HUES64 (cell line): ENCODE measurements around the gene DMRTA2.
A peak's percentile ranks its signal among the peaks of the same experiment; 100 is the strongest.

Source experiments
- H3K27ac ChIP-seq: 2 replicates; pipeline ENCODE4 v1.7.0; 2013; ENCODE audit warnings: low read depth, low read length, inconsistent platforms
- H3K27me3 ChIP-seq: 2 replicates; pipeline ENCODE4 v1.6.1; 2013; ENCODE audit warnings: mild to moderate bottlenecking, low read length; ENCODE audit not compliant: insufficient read depth
- H3K36me3 ChIP-seq: 2 replicates; pipeline ENCODE4 v1.6.1; 2013; ENCODE audit warnings: mild to moderate bottlenecking, low read length; ENCODE audit not compliant: insufficient read depth
- H3K4me1 ChIP-seq: 2 replicates; pipeline ENCODE4 v1.6.1; 2013; ENCODE audit warnings: mild to moderate bottlenecking, low read length, moderate library complexity; ENCODE audit not compliant: insufficient read depth
- H3K4me3 ChIP-seq: 2 replicates; pipeline ENCODE4 v1.5.1; 2013; ENCODE audit warnings: mild to moderate bottlenecking, low read length, moderate library complexity
- H3K9ac ChIP-seq: 2 replicates; pipeline ENCODE4 v1.6.1; 2013; ENCODE audit warnings: mild to moderate bottlenecking, low read depth, low read length
- H3K9me3 ChIP-seq: 2 replicates; pipeline ENCODE4 v1.6.1; 2013; ENCODE audit warnings: low read depth, low read length; ENCODE audit not compliant: insufficient read depth
- WGBS: fragments of 150-250, 120-280 bp; methylation state at CpG from one replicate; pipeline ENCODE4 v1.1.7; 2013; ENCODE audit warnings: missing lambda C conversion rate; 5-methylcytosine and 5-hydroxymethylcytosine counted together

DMRTA2 gene

GRCh38 chr1:50436489-50436888, 13.2 kb upstream of the DMRTA2 start:
- peaks cover 35% of the 10 kb centered on the region for H3K27me3 ChIP-seq
- H3K36me3 ChIP-seq, result peaks cover 13% of the 10 kb centered on the region
- no peaks in the 10 kb centered on the region for H3K4me1 ChIP-seq
- H3K9me3 ChIP-seq, result no peaks in the 10 kb centered on the region
- H3K27ac ChIP-seq, result no peak overlapping the region
- no peak overlapping the region for H3K9ac ChIP-seq
- WGBS, result 93% methylated on average over 6 of the region's 6 CpGs
- no peak overlapping the region for H3K4me3 ChIP-seq

DNA sequence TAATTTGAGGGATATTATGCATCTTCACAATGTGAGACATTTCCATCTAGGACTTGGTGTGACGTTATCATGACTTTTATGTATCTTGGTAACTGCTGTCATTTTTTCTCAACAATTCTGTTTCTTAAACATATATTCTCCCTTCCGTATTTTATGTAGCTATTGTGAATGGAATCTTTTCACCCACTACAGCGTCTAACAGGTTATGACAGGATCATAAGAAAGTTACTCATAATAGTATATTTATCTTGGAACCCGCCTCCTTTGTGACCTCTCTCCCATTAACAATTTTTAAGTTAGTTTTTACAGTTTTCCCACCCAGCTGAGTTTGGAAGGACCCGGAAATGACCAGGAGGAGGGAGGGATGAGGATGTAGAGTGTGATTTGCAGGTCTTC, 6.8 kb upstream of the DMRTA2 start:
- WGBS, result 0% methylated on average over 1 of the region's 5 CpGs
- Histone ChIP-seq H3K9ac (no peak overlapping the region), H3K9me3 (no peaks in the 10 kb centered on the region), H3K4me1 (peaks cover 7% of the 10 kb centered on the region; the same call in 1 of the 2 replicates), H3K36me3 (no peaks in the 10 kb centered on the region), H3K4me3 (peak overlapping the region; percentile 49), H3K27ac (no peak overlapping the region), H3K27me3 (peaks cover 99% of the 10 kb centered on the region)

- Histone ChIP-seq H3K36me3 (no peaks in the 10 kb centered on the region), H3K9ac (no peak overlapping the region), H3K4me1 (peaks cover 7% of the 10 kb centered on the region; the same call in 1 of the 2 replicates), H3K27ac (no peak overlapping the region), H3K9me3 (no peaks in the 10 kb centered on the region), H3K4me3 (no peak overlapping the region), H3K27me3 (peaks cover 100% of the 10 kb centered on the region)
- WGBS, result 4% methylated on average over 35 of the region's 35 CpGs
These were observed 4.9 kb upstream of the DMRTA2 start for GRCh38 chr1:50427818-50428779.

DNA sequence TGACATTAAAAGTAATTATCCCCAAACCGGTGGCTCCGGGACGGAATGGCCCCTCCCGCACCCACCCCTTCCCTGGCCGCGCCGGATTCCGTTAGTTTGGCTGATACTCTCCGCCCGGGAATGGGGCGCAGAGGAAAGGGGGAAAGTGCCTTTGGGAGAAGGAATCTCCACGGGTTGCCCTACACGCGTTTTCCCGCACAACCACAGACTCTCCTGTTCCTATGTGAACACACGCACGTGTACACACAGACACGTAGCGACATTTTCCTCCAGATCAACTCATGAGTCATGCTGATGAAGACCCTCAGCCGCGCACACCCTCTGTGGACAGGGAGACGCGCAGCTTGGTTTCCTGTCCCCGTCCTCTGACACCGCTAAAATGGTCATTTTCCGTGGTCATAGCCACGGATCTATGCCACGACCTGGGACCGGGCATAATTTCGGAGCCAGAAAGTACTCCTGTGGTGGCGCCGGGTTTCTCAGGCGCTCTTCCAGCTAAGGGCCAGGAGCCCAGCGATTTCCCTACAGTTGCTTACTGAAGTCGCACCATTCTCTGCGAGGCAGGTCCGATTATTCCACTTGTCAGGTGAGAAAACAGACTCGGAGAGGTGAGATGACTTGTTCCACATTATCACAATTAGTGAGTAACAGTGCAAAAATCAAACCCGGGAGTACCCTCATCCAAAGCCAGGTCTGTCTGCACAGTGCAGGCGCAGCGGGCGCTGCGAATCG, 4.0 kb upstream of the DMRTA2 start:
- Histone ChIP-seq H3K9ac (no peak overlapping the region), H3K27me3 (peaks cover 100% of the 10 kb centered on the region), H3K9me3 (no peaks in the 10 kb centered on the region), H3K4me3 (no peak overlapping the region), H3K27ac (no peak overlapping the region), H3K4me1 (peaks cover 7% of the 10 kb centered on the region; the same call in 1 of the 2 replicates), H3K36me3 (no peaks in the 10 kb centered on the region)
- WGBS, result 1% methylated on average over 44 of the region's 44 CpGs

DNA sequence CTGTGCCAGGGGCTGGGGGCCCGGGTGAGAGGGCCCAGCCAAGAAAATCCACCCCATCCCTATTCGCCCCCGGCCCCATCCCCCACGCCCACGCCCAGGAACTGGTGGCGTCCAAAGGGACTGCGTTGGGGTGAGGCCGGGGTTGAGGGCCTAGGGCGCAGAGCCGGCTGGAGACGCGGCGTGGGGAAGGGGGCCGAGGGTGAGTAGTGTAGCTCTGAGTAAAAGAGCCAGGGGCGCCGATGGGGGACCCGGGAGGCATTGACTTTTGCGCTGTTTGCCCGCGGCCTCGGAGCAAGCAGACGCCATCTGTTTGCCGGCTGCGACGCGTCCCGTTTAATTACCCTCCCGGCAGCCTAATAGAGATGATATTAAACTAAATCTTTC, 3.5 kb upstream of the DMRTA2 start:
- H3K36me3 ChIP-seq, result no peaks in the 10 kb centered on the region
- H3K9ac ChIP-seq, result no peak overlapping the region
- 3% methylated on average over 28 of the region's 28 CpGs for WGBS
- no peak overlapping the region for H3K4me3 ChIP-seq
- no peak overlapping the region for H3K27ac ChIP-seq
- H3K4me1 ChIP-seq, result peaks cover 12% of the 10 kb centered on the region
- peaks cover 100% of the 10 kb centered on the region for H3K27me3 ChIP-seq
- no peaks in the 10 kb centered on the region for H3K9me3 ChIP-seq

DNA sequence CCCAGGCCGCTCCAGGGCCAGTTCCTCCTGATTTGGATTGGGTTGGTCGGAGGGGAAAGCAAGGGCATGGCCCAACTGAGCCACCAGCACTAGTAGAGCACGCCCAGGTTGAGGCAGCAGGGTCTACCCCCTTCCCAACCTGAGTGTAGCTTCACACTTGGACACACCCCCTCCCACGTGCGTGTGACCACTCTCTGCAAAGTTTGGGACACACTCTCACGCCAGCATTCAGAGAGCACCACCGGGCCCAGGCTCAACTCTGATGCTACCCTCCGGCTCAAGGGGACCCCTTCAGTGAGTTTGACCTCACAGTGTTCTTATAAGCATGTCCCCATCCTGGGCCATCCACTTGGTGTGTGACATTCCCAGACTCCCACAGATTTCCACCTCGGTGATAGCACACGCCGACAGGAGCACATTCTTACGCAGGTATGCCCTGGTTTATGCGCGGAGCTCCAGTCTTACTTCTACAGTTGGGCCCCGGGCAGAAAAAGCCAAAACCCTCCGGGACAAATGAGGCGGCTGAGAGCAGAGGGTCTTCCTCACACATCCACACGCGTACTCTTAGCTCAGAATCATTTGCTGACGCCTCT, 3.0 kb upstream of the DMRTA2 start:
- Histone ChIP-seq H3K4me1 (peaks cover 13% of the 10 kb centered on the region), H3K9ac (no peak overlapping the region), H3K27ac (no peak overlapping the region), H3K36me3 (no peaks in the 10 kb centered on the region), H3K4me3 (no peak overlapping the region), H3K9me3 (no peaks in the 10 kb centered on the region), H3K27me3 (peaks cover 100% of the 10 kb centered on the region)
- WGBS, result 7% methylated on average over 20 of the region's 20 CpGs

DNA sequence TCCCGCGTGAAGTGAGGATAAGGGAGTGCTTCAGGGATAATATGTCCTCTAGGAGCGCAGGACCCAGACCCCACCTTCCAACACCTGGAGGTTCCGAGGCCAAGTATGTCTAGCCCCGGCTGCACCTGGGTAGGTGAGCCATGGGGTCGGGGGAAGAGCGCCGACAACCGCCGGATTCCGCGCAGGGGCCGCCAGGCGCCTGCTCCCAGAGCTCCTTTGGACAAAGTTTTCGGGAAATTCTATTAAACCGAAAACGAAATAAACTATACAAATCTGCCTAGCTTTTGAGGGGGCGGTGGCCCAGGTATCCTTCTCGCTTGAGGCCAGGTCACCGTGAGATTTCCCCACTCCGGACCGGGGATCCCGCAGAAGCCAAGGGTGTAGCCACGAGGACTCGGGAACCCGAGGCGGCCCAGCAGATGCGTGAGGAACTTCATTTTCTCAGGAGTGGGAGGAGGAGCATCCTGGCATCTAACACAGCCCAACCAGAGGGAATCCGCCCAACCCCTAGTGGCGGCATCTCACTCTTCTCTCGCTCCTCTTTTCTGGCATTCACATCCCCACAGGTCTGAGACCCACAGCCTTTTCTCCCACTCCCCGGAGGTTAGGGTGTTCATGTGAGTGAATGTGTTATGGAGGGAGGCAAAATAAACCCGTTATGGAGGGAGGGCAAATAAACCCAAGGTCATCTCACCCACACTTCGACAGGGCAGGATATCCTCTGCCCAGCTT, 2.3 kb upstream of the DMRTA2 start:
- Histone ChIP-seq H3K4me1 (peaks cover 11% of the 10 kb centered on the region), H3K9me3 (no peaks in the 10 kb centered on the region), H3K36me3 (no peaks in the 10 kb centered on the region), H3K27ac (no peak overlapping the region), H3K27me3 (peaks cover 100% of the 10 kb centered on the region), H3K9ac (no peak overlapping the region), H3K4me3 (no peak overlapping the region)
- WGBS, result 4% methylated on average over 32 of the region's 34 CpGs

GRCh38 chr1:50424884-50425375, 1.7 kb upstream of the DMRTA2 start:
- Histone ChIP-seq H3K4me1 (peaks cover 7% of the 10 kb centered on the region), H3K4me3 (no peak overlapping the region), H3K27ac (no peak overlapping the region), H3K9me3 (no peaks in the 10 kb centered on the region), H3K9ac (no peak overlapping the region), H3K36me3 (no peaks in the 10 kb centered on the region), H3K27me3 (peaks cover 100% of the 10 kb centered on the region)
- whole genome bisulfite sequencing, result 3% methylated on average over 40 of the region's 40 CpGs

GRCh38 chr1:50424045-50424883, 1.0 kb upstream of the DMRTA2 start:
- WGBS, result 3% methylated on average over 32 of the region's 35 CpGs
- Histone ChIP-seq H3K27ac (no peak overlapping the region), H3K4me3 (no peak overlapping the region)

DNA sequence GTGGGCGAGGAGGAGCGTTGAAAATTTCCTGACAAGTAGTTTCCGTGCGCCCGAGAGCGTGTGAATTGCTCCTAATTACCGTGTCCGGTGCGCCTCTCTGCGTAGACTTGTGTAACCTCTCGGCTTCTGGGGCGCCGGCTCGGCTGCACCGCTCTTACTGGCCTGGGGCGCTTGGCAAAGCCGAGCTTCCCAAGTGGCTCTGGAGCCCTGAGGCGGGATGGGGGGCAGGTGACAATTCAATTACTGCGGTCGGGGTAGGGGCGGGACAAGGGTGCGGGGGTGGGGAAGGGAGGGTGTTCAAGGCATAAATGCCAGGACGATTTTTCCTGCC, 392 bp upstream of the DMRTA2 start:
- Histone ChIP-seq H3K4me3 (peak overlapping the region; percentile 43), H3K9me3 (no peaks in the 10 kb centered on the region), H3K4me1 (peaks cover 7% of the 10 kb centered on the region), H3K36me3 (no peaks in the 10 kb centered on the region), H3K27me3 (peaks cover 100% of the 10 kb centered on the region), H3K27ac (no peak overlapping the region), H3K9ac (no peak overlapping the region)
- under 1% methylated on average over 23 of the region's 23 CpGs for WGBS

More at GRCh38 chr1:50424045-50424883, 1.0 kb upstream of the DMRTA2 start:
- Histone ChIP-seq H3K27me3 (peaks cover 100% of the 10 kb centered on the region), H3K36me3 (no peaks in the 10 kb centered on the region), H3K4me1 (peaks cover 7% of the 10 kb centered on the region), H3K9ac (no peak overlapping the region), H3K9me3 (no peaks in the 10 kb centered on the region)
